ENCODE data around the gene SHC4. TPM values are rescaled to one million over a fixed set of nuclear protein-coding genes. Genes with fewer than 3 reads are reported as not detected.
A peak's percentile ranks its signal among the peaks of the same experiment; 100 is the strongest.

Gene SHC4
- total and polyA plus RNA-seq, 9 of the 15 experiments (the other 6 are each of a cell fraction or from before 2014, with no cell fraction given) = 0.43 to 1.2 (median 0.67) TPM

- Histone ChIP-seq H3K4me1 (replicated peaks in 1 of 2; ENCODE audit: control insufficient read depth in 2 of 2, insufficient read depth in 2 of 2, low read length in 2 of 2) (no peaks in the 10 kb centered on the region), H4K20me1 (replicated peaks; ENCODE audit: control insufficient read depth, insufficient read depth, low read length) (no peaks in the 10 kb centered on the region), H3K27ac (ENCODE audit: extremely low read depth, low read depth, low read length) (no peak overlapping the region), H3K9ac (ENCODE audit: insufficient read depth in 1 of 2, low read depth in 2 of 2, low read length in 2 of 2) (no peak overlapping the region), H3K9me1 (ENCODE audit: control insufficient read depth, insufficient read depth, low read length) (no peaks in the 10 kb centered on the region), H3K9me3 (replicated peaks; ENCODE audit: control insufficient read depth, insufficient read depth, low read depth, low read length) (no peaks in the 10 kb centered on the region), H3K36me3 (ENCODE audit: control insufficient read depth, insufficient read depth, low read length) (no peaks in the 10 kb centered on the region), H3K27me3 (ENCODE audit: control insufficient read depth in 2 of 2, insufficient read depth in 2 of 2, low read length in 2 of 2) (no peaks in the 10 kb centered on the region), H2AFZ (ENCODE audit: low read depth, low read length) (no peak overlapping the region), H3K4me2 (ENCODE audit: insufficient read depth, low read length) (no peak overlapping the region), H3K4me3 (no peak overlapping the region), H3K79me2 (ENCODE audit: control insufficient read depth, insufficient read depth, low read length) (no peaks in the 10 kb centered on the region)
- FAIRE-seq = no peak
- in situ Hi-C loops (cut with MboI) = loop anchor here (5.0 to 10.0 kb wide), 2 partner anchors 97 to 359 kb away; partner anchors contain the start of gene SHC4
- no TSS peak for BruUV-seq (replicated peaks)
- intact Hi-C loops (cut with micrococcal nuclease) = no loop called here
- CTCF ChIA-PET (ENCODE audit: low intra/inter-chr PET ratio) = no interaction called here
- no peak for ATAC-seq
- POLR2A ChIA-PET = no interaction called here
- 10% methylated on average over 3 of the region's 3 CpGs for WGBS (ENCODE audit: insufficient coverage, low coverage, missing lambda C conversion rate)
- TF ChIP-seq CEBPG (CRISPR knock-in tag; IDR thresholded peaks at IDR 0.05) (no peak), CEBPG (tag; conservative IDR thresholded peaks at IDR 0.05 in 1 of 2, IDR thresholded peaks at IDR 0.05 in 1 of 2) (peak; percentile 33 to 70; a peak in 3 of 4 replicates), ATF3 (IDR thresholded peaks at IDR 0.05) (peak; percentile 41), ATF3 (CRISPR knock-in tag; conservative IDR thresholded peaks at IDR 0.05) (no peak), RBM39 (optimal IDR thresholded peaks at IDR 0.05; ENCODE audit: low read depth, low read length) (no peak), CEBPB (tag; IDR thresholded peaks at IDR 0.05) (peak; percentile 66)
- DNase-seq (ENCODE audit: extremely low read depth in 1 of 4, low spot score in 3 of 4) = no peak
Observed at GRCh38 chr15:48865370-48866079, 98.2 kb downstream of the SHC4 start.

Data from K562 (cell line).